GM18502 (cell line): ENCODE data around the gene XIRP1.

Experiments used
- ATAC-seq: cut with Tn5 transposase; IDR thresholded peaks from one replicate; pipeline ENCODE4 v1.9.1; 2021; ENCODE audit warnings: mild to moderate bottlenecking; ENCODE audit not compliant: unreplicated experiment, poor library complexity

The XIRP1 gene

DNA sequence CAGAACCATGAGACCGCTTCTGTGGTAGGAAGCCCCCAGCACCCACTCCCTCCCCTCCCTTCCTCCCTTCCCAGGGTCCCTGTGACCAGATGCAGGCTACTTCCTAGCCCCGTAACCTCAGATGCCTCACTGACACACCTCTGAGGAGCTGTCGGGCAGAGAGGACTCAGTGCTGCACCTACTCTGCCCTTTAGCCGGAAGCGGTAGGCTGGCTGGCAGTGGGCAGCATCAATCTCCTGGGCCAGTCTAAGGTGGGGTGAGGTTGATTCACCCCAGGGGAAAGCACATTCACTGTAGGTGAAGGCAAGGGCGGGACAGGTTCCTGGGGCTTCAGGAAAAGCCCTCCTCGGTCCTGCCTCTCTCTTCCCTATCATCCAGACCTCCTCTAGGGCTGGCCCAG lies 58.1 kb downstream of the XIRP1 start:
- ATAC-seq: no peak

DNA sequence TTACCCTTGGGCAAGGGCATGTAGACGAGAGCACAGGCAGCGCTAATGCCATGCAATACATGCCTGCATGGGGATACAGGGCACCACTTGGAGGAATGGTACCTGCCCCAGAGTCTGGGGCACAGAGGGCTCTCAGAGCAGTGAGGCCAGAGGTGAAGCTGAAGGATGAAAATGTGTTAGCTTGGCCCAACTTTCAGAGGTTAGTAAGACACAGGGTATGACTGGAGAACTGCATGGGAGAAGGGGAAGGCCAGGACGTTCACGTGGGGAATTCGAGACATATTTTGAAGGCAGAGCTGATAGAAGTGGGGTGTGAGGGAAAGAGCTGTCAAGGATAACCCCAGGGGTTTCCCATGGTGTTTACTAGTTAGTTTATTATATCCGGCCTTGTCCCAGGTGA lies 58.6 kb downstream of the XIRP1 start:
- ATAC-seq: no peak
